HG03520 (cell line): ENCODE data around the gene MCM3AP.

ENCODE experiments used
- ATAC-seq: cut with Tn5 transposase; IDR thresholded peaks from one replicate; pipeline ENCODE4 v1.9.1; 2021; ENCODE audit warnings: mild to moderate bottlenecking, moderate library complexity; ENCODE audit not compliant: unreplicated experiment

The MCM3AP gene

DNA sequence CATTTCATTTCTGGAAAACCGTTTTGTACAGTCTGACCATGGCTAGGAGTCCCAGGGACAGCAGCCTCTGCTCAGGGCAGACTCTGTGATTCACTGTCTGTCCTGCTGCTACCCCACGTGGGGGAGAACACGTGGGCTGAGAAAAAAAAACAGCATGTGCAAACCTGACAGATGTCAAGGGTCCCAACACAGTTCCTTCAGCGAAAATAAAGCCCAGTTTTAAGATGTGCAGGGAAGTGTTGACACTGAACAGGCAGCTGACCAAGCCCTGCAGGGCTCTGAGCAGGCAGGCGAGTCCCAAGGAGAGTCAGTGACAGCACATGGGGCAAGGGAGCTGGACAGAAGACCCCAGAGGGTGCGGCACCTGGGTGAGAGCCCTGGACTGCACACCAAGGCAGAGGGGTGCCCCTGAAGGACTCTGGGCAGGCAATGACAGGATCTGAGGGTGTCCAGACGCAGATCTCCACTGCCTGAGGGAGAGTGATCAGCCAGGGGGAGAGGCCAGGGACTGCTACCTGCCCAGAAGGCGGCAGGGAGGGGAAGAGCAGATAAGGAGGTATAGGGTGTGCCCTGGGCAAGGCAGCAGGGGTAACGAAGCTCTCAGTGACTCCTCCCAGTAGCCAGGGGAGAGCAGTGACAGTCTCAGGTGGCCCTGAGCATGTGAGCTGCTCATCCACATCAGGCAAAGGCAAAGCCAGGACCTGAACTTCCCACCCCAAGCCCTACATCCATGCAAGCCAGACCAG lies 96.0 kb downstream of the MCM3AP start:
- no peak for ATAC-seq

- no peak for ATAC-seq
Observed at GRCh38 chr21:46188226-46189212, 96.9 kb downstream of the MCM3AP start.

DNA sequence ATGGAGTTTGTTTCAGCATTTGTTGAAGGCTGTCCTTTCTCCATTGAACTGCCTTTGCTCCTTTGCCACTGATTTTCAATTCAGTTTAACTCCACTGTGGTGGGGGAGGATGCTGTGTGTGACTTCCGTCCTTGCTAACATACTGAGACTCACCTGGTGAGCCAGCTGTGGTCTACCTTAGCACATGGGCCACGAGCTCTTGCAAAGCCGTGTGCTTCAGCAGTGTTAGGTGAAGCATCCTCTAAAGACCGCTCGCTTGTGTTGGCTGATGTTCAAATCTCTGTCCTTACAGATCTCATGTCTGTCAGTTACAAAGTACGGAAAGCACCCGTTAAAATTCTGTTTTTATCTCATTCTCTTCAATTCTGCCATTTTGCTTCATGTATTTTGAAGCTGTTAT lies 97.6 kb downstream of the MCM3AP start:
- ATAC-seq, result no peak

DNA sequence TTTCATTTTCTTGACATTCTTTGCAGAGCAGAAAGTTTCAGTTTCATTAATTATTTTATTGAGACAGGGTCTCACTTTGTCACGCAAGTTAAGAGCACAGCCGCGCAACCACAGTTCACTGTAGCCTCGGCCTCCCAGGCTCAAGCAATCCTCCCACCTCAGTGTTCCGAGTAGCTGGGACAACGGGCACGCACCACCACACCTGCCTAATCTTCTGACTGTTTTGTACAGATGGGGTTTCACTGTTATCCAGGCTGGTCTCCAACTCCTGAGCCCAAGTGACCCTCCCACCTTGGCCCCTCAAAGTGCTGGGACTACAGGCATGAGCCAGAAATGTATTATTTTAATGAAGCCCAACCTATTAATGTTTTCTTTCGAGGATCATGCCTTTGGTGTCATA lies 98.2 kb downstream of the MCM3AP start:
- no peak for ATAC-seq

DNA sequence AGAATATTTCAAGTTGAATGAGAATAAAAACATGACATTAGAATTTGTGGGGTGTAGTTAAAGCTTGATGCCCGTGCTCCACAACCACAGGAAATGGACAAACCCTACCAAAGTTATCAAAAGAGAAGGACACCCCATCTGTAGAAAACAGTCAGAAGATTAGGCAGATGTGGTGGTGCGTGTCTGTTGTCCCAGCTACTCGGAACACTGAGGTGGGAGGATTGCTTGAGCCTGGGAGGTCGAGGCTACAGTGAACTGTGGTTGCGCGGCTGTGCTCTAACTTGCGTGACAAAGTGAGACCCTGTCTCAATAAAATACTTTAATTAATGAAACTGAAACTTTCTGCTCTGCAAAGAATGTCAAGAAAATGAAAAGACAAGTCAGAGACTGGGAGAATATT lies 99.7 kb downstream of the MCM3AP start:
- no peak for ATAC-seq
